Measurements from ENCODE around the gene TTC16. TPM values are rescaled to one million over a fixed set of nuclear protein-coding genes. Genes with fewer than 3 reads are reported as not detected.

TTC16 gene
- total RNA-seq, 1 donor from 2014 or later, result not detected

GRCh38 chr9:127767909-127768331, 52.0 kb downstream of the TTC16 start:
- H3K36me3 ChIP-seq (ENCODE audit: insufficient read depth, low read length), result no peaks in the 10 kb centered on the region
- DNase-seq (ENCODE audit: low read depth), result peak; percentile 29
- no peaks in the 10 kb centered on the region for H3K9me3 ChIP-seq (ENCODE audit: insufficient read depth, low read depth, low read length)
- H4K20me1 ChIP-seq (ENCODE audit: insufficient read depth, low read length), result no peaks in the 10 kb centered on the region
- H3K9ac ChIP-seq (ENCODE audit: low read length), result peak overlapping the region; percentile 76
- H2AFZ ChIP-seq (ENCODE audit: low read depth, low read length), result peak overlapping the region; percentile 12
- H3K79me2 ChIP-seq (ENCODE audit: insufficient read depth, low read length), result no peaks in the 10 kb centered on the region
- H3K27ac ChIP-seq (ENCODE audit: low read depth, low read length), result peak overlapping the region; percentile 74
- FAIRE-seq, result no peak
- H3K4me3 ChIP-seq (ENCODE audit: insufficient read depth, low read depth, low read length), result no peak overlapping the region
- H3K4me1 ChIP-seq (ENCODE audit: insufficient read depth, low read length), result peaks cover 25% of the 10 kb centered on the region
- Mint-ChIP-seq H3K9me3 (ENCODE audit: unreplicated experiment) (peaks cover 4% of the 10 kb centered on the region), H3K27me3 (ENCODE audit: low read depth, unreplicated experiment) (peaks cover 4% of the 10 kb centered on the region), H3K4me1 (ENCODE audit: low read depth, unreplicated experiment) (peaks cover 28% of the 10 kb centered on the region), H3K27ac (ENCODE audit: unreplicated experiment) (peak overlapping the region; percentile 78), H3K36me3 (ENCODE audit: low read depth, unreplicated experiment) (peaks cover 12% of the 10 kb centered on the region), H3K4me3 (ENCODE audit: unreplicated experiment) (peak overlapping the region; percentile 27)
- no peak for TF ChIP-seq CTCF (IDR thresholded peaks at IDR 0.05; ENCODE audit: insufficient read depth, low read depth, low read length)
- TF ChIP-seq EZH2 (IDR thresholded peaks at IDR 0.05; ENCODE audit: insufficient read depth, low read length), result no peak
- peak overlapping the region; percentile 62 for H3K4me2 ChIP-seq (ENCODE audit: low read length)
- no peaks in the 10 kb centered on the region for H3K27me3 ChIP-seq (ENCODE audit: insufficient read depth, low read length)

GRCh38 chr9:127768698-127769097, 52.8 kb downstream of the TTC16 start:
- Mint-ChIP-seq H3K9me3 (ENCODE audit: unreplicated experiment) (peaks cover 4% of the 10 kb centered on the region), H3K4me3 (ENCODE audit: unreplicated experiment) (no peak overlapping the region), H3K36me3 (ENCODE audit: low read depth, unreplicated experiment) (peaks cover 12% of the 10 kb centered on the region), H3K4me1 (ENCODE audit: low read depth, unreplicated experiment) (peaks cover 25% of the 10 kb centered on the region), H3K27ac (ENCODE audit: unreplicated experiment) (peak overlapping the region; percentile 91), H3K27me3 (ENCODE audit: low read depth, unreplicated experiment) (peaks cover 3% of the 10 kb centered on the region)
- H3K36me3 ChIP-seq (ENCODE audit: insufficient read depth, low read length), result no peaks in the 10 kb centered on the region
- peak overlapping the region; percentile 76 for H3K9ac ChIP-seq (ENCODE audit: low read length)
- no peaks in the 10 kb centered on the region for H4K20me1 ChIP-seq (ENCODE audit: insufficient read depth, low read length)
- no peak overlapping the region for H3K4me2 ChIP-seq (ENCODE audit: low read length)
- H3K79me2 ChIP-seq (ENCODE audit: insufficient read depth, low read length), result no peaks in the 10 kb centered on the region
- H3K9me3 ChIP-seq (ENCODE audit: insufficient read depth, low read depth, low read length), result no peaks in the 10 kb centered on the region
- peaks cover 25% of the 10 kb centered on the region for H3K4me1 ChIP-seq (ENCODE audit: insufficient read depth, low read length)
- FAIRE-seq (no peak), DNase-seq (ENCODE audit: low read depth) (no peak)
- H3K27me3 ChIP-seq (ENCODE audit: insufficient read depth, low read length), result no peaks in the 10 kb centered on the region
- TF ChIP-seq CTCF (IDR thresholded peaks at IDR 0.05; ENCODE audit: insufficient read depth, low read depth, low read length) (no peak), EZH2 (IDR thresholded peaks at IDR 0.05; ENCODE audit: insufficient read depth, low read length) (no peak)
- H3K4me3 ChIP-seq (ENCODE audit: insufficient read depth, low read depth, low read length), result no peak overlapping the region
- H2AFZ ChIP-seq (ENCODE audit: low read depth, low read length), result no peak overlapping the region
- peak overlapping the region; percentile 74 for H3K27ac ChIP-seq (ENCODE audit: low read depth, low read length)

GRCh38 chr9:127769101-127769500, 53.2 kb downstream of the TTC16 start:
- Histone ChIP-seq H3K27me3 (ENCODE audit: insufficient read depth, low read length) (no peaks in the 10 kb centered on the region), H4K20me1 (ENCODE audit: insufficient read depth, low read length) (no peaks in the 10 kb centered on the region), H3K27ac (ENCODE audit: low read depth, low read length) (peak overlapping the region; percentile 74), H3K9me3 (ENCODE audit: insufficient read depth, low read depth, low read length) (no peaks in the 10 kb centered on the region), H3K4me3 (ENCODE audit: insufficient read depth, low read depth, low read length) (no peak overlapping the region), H3K4me2 (ENCODE audit: low read length) (no peak overlapping the region), H3K36me3 (ENCODE audit: insufficient read depth, low read length) (no peaks in the 10 kb centered on the region), H3K9ac (ENCODE audit: low read length) (peak overlapping the region; percentile 1), H3K79me2 (ENCODE audit: insufficient read depth, low read length) (no peaks in the 10 kb centered on the region), H3K4me1 (ENCODE audit: insufficient read depth, low read length) (peaks cover 25% of the 10 kb centered on the region), H2AFZ (ENCODE audit: low read depth, low read length) (no peak overlapping the region)
- Mint-ChIP-seq H3K36me3 (ENCODE audit: low read depth, unreplicated experiment) (peaks cover 12% of the 10 kb centered on the region), H3K9me3 (ENCODE audit: unreplicated experiment) (peaks cover 4% of the 10 kb centered on the region), H3K4me1 (ENCODE audit: low read depth, unreplicated experiment) (peaks cover 22% of the 10 kb centered on the region), H3K4me3 (ENCODE audit: unreplicated experiment) (no peak overlapping the region), H3K27me3 (ENCODE audit: low read depth, unreplicated experiment) (peaks cover 5% of the 10 kb centered on the region), H3K27ac (ENCODE audit: unreplicated experiment) (peak overlapping the region; percentile 91)
- no peak for TF ChIP-seq CTCF (IDR thresholded peaks at IDR 0.05; ENCODE audit: insufficient read depth, low read depth, low read length)
- TF ChIP-seq EZH2 (IDR thresholded peaks at IDR 0.05; ENCODE audit: insufficient read depth, low read length), result no peak
- no peak for DNase-seq (ENCODE audit: low read depth)
- no peak for FAIRE-seq
